Renal pelvis (tissue), 4 donors: ENCODE data around the gene DCST1. TPM values are rescaled to one million over a fixed set of nuclear protein-coding genes. Genes with fewer than 3 reads are reported as not detected.

Experiments
- DNase-seq: peaks from one replicate; pipeline ENCODE4 v3.0.0-alpha.2; 2013
- polyA plus RNA-seq, 3 donors: library from polyadenylated mRNA; unstranded; fragments of 120-200 nt; gene quantifications; one replicate each; pipeline ENCODE4 v1.2.1, GENCODE V29; 2013; ENCODE audit not compliant: insufficient read length in 3 of 3

DCST1 gene
- polyA plus RNA-seq, 3 donors = 0.38 to 0.61 (median 0.41) TPM

DNA sequence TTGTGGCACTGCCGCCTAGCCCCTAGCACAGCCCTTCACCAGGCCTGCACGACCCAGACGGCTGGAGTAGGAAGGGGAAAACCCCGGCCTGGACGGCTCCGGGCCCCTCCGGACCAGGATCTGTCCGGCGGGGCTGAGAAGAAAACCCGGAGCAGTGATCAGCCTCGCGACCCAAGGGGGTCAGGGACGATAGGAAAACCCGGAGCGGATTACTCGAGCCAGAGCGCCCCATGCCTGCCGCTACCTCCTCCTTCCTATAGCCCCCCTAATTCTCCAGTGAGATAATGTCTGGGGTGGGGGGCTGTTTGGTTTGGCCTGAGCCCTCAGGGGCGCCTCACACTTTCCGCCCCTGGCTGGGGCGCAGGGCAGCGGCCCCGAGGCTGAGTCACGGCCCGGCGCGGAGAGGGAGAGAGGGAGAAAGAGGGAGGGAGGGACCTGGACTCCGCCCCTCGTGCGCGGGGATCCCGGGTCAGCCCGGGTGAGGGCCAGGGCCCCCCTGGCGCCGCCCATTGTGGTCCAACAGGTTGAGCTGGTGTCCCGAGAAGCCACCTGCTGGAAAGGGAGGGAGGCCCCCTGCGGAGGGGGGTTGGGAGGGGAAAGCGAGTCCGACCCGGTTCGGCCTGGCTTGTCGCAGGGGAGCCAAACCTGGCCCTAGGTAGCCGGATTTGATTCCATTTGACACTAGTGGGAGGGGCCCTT is 32.7 kb upstream of the DCST1 start:
- peak; percentile 95 for DNase-seq

GRCh38 chr1:155001425-155001674 is 32.3 kb upstream of the DCST1 start:
- DNase-seq = no peak

DNA sequence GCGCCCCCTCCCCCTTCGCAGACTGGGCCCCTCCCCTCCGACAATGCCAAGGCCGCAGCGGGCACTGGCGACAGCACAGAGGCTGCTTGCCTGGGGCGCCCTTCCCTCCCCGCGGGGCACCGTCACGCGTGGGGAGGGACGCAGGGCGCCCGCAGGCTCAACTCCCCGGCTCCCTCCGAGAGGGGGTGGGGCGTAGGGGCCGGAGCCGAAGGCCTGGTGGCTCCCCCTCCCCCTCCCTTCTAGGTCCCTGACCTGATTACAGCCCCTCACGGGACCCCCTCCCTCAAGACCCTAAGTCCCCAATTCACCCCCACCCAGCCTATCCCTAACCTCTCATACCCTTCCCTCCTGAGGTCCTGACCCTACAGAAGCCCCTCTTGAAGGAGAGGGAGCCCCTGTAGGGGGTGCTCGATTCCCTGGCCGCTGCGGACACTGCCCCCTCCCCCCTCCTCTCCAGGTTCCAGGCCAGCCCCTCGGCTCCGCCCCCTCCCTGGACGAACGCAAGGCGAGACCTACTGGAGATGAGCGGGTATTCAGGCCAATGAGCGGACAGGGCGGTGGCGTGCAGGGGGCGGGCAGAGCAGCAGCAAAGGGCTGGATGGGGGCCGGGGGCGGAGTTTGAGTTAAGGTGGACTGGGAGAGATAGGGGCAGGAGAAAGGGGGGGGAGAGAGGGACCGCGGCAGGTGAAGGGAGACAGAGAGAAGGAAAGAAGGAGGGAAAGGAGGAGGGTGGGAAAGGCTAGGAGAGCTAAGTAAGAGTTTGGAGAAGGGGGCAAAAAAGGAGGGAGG is 31.8 kb upstream of the DCST1 start:
- peak; percentile 99 for DNase-seq

GRCh38 chr1:155002464-155003226 is 31.0 kb upstream of the DCST1 start, which contains the start of gene ZBTB7B:
TSS of gene ZBTB7B (plus strand) at chr1:155002802. CDS start at chr1:155014661, 11,859 bp downstream.
- no peak for DNase-seq

DNA sequence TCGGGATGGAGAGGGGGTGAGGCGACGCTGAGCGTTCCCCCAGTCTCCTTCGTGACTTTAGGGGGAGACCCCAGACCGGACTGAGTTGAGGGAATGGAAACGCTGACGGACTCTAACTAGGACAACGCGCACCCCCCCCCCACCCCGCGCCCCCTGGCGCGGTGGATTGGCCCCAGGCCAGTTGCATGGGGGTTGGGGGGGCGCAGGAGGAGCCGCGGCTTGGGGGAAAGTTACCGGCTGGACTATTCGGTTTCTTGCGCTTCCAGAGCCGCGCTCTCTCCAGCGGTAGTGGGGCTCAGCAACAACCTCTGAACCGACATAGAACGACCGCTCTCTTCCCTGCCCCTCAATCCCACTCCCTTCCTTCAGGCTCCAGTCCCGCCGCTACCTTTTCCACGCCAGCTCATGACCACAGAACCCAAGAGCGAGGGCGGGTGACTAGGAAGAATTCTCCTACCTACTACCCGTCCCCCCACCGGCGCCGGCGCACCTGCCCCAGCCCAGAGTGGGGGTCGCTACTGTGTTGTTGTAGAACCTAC is 30.3 kb upstream of the DCST1 start:
- no peak for DNase-seq

DNA sequence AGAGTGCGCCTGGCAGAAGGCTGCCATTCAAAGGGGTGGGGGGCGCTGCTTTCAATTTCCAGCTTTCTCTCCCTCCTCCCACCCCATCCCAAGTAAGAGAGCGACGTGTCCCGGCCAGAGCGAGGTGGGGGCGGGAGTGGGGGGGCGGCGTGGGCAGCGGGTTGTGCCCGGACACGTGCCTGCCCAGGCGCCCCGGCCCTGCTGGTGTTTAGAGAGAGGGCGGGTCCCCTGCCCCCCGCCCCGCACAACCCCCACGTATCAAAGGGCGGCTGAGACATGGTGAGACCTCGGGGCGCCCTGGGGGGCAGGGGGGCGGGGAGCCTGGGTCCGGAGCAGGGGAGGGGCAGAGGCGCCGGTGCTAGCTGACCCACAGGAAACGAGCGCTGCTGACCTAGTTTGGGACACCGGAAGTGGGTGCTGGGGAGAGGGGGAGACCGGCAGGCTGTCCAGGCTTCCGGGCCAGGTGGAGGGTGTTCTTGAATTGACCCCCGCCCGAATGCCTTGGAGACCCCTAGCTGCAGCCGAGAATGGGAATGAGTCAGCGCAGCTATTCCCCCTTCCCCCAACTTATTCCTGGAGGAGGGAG is 29.8 kb upstream of the DCST1 start:
- DNase-seq = no peak

- DNase-seq = no peak
These were observed 29.1 kb upstream of the DCST1 start for GRCh38 chr1:155004352-155005075.

GRCh38 chr1:155005076-155006011 is 28.3 kb upstream of the DCST1 start:
- no peak for DNase-seq

DNA sequence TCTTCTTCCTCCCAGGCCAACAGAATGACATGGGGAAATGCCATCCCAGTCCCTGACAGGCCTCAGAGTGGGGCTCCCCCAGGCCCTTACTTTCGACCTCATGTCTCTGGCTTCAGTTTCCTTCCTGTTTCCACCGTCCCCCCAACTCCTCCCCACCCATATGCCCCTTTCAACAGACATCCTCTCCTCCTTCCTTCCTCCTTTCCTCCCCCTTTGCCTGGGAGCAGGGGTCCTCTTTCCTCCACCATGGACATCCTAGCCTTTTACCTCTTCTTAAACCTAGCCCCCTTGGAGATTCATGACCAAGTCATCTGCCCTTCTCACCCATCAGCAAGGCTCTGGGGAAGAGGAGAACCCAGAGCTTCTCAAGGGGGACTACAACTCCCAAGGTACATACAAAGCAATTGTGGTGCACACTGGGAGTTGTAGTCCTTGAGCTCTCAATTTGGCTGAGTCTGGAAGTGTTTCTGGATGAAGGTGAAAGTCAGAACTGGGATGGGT is 27.0 kb upstream of the DCST1 start:
- no peak for DNase-seq

- no peak for DNase-seq
These were observed 26.3 kb upstream of the DCST1 start for GRCh38 chr1:155007251-155007828.

DNA sequence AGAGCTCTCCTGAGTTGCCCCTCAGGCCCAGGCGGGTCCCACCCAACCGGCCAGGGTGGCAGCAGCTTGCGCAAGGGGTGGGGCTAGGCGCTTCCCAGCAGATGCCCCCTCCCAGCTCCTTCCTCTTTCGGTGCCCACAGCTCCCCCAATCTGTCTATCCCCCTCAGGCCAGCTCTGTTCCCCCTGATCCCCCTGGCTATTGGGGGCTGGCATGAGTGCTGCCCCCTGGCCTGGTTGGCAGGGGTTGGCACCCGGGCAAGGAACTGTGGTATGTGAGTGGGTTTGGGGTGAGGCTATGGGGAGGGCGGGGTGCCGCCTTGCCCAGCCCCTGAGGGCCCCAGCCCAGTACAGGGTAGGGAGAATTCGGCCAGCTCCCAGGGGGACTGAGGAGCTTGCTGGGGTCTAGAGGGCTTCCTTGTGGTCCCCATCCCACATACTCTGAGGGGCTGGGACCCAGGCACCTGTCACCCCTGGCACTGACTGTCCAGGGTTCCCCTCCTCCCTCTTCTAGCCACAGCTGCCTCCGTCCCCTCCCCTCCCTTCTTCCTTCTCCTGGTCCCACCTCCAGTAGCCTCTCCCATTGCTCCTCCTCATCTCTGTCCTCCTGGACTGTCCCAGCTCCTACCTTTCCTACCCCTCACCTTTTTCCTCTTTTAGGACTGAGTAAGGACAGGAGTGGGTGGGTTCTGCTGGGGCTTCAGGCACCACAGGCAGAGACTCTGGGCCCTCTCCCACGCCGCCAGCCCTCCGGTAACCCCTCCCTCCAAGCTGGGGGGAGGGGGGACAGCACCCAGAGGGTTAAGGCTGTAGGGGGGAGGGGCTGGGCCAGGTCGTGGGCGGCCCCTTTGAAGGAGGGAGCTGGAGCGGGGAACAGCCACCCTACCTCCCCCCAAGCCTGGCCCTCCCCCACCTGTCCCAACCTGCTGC is 25.3 kb upstream of the DCST1 start:
- DNase-seq = no peak

- DNase-seq = no peak
These were observed 24.4 kb upstream of the DCST1 start for GRCh38 chr1:155009221-155009711.

- no peak for DNase-seq
These were observed 23.9 kb upstream of the DCST1 start for GRCh38 chr1:155009742-155010141.

- DNase-seq = no peak
These were observed 23.3 kb upstream of the DCST1 start for GRCh38 chr1:155010211-155010918.

- DNase-seq = no peak
These were observed 22.6 kb upstream of the DCST1 start for GRCh38 chr1:155011004-155011416.

- DNase-seq = no peak
These were observed 22.1 kb upstream of the DCST1 start for GRCh38 chr1:155011437-155012025.

DNA sequence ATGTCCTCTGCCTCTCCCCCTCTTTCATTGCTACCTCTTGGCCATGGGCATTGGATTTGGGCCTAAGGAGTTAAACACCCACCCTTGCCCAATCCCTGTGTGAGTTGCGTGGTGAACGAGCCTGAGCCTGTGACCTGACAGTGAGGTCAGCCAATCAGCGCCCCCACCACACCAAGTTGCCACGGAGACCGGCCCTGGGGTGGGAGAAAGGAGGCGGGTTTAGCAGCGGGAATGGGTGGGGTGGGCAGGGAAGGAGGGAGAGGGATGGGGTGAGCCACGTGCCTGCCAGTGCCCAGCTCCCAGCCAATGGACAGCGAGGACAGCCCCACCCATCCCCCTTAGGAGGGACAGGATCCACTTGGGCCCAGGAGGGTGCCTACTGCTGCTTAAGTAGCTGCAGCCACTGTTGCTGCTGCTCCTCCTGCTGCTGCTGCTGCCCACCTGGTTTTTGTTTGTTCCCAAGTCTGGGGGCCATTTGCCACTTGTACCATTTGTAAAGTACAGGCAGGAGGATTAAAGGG is 21.5 kb upstream of the DCST1 start:
- no peak for DNase-seq
